Activated B cell treated with CpG ODN at 0.5 μM for 24 hours (primary cell): Measurements from ENCODE around the gene GRID2. TPM values are rescaled to one million over a fixed set of nuclear protein-coding genes. Genes with fewer than 3 reads are reported as not detected.

ENCODE experiments used
- ATAC-seq: fragments of 200-7000 bp; cut with Tn5 transposase; one replicate; pipeline ENCODE4 v1.10.0; 2021; ENCODE audit warnings: low read depth, mild to moderate bottlenecking, moderate library complexity
- CTCF ChIA-PET: fragments of 350-600 bp; sonication (Branson Sonifier 250); formaldehyde crosslinking; loops from one replicate; lab custom pipeline; 2021; ENCODE audit warnings: antibody characterized with exemption; lab: Charles Lee
- POLR2A ChIA-PET: fragments of 350-600 bp; sonication (Branson Sonifier 250); formaldehyde crosslinking; loops from one replicate; lab custom pipeline; 2021; ENCODE audit warnings: antibody characterized with exemption; lab: Charles Lee
- DNase-seq: peaks from one replicate; pipeline ENCODE4 v3.0.0; 2022
- H3K27ac Mint-ChIP-seq: one replicate; pipeline ENCODE4 v1.8.0; 2020; ENCODE audit warnings: mixed read lengths
- H3K27me3 Mint-ChIP-seq: one replicate; pipeline ENCODE4 v1.8.0; 2021; ENCODE audit warnings: mixed read lengths
- H3K36me3 Mint-ChIP-seq: one replicate; pipeline ENCODE4 v1.8.0; 2021; ENCODE audit warnings: low read depth, mixed read lengths
- H3K4me1 Mint-ChIP-seq: one replicate; pipeline ENCODE4 v1.8.0; 2021; ENCODE audit warnings: mixed read lengths
- H3K4me3 Mint-ChIP-seq: one replicate; pipeline ENCODE4 v1.8.0; 2020; ENCODE audit warnings: mild to moderate bottlenecking, mixed read lengths
- H3K9me3 Mint-ChIP-seq: one replicate; pipeline ENCODE4 v1.8.0; 2020; ENCODE audit warnings: mixed read lengths
- intact Hi-C: fragments of 100-400 bp; cut with micrococcal nuclease; formaldehyde crosslinking; loops from one replicate; pipeline ENCODE4 v1.15.1; 2024
- total RNA-seq: library from RNA; stranded (reverse); gene quantifications from 2 replicates; pipeline ENCODE4 v1.2.3, GENCODE V29; 2022
- TF ChIP-seq, protein P1 (sequence below): fragments of 200-600 bp; IDR thresholded peaks from one replicate; pipeline ENCODE4 v1.8.0; 2022; ENCODE audit warnings: antibody characterized with exemption, mild to moderate bottlenecking

The GRID2 gene
- total RNA-seq, 1 donor from 2014 or later: not detected

GRCh38 chr4:92506933-92507332 lies 203.2 kb downstream of the GRID2 start:
- ATAC-seq (no peak), DNase-seq (no peak)
- Mint-ChIP-seq H3K9me3 (peaks cover 5% of the 10 kb centered on the region), H3K27me3 (no peaks in the 10 kb centered on the region), H3K36me3 (no peaks in the 10 kb centered on the region), H3K4me3 (no peak overlapping the region), H3K4me1 (no peaks in the 10 kb centered on the region), H3K27ac (no peak overlapping the region)
- POLR2A ChIA-PET: no interaction called here
- CTCF ChIA-PET: no interaction called here
- TF ChIP-seq, protein P1, sequence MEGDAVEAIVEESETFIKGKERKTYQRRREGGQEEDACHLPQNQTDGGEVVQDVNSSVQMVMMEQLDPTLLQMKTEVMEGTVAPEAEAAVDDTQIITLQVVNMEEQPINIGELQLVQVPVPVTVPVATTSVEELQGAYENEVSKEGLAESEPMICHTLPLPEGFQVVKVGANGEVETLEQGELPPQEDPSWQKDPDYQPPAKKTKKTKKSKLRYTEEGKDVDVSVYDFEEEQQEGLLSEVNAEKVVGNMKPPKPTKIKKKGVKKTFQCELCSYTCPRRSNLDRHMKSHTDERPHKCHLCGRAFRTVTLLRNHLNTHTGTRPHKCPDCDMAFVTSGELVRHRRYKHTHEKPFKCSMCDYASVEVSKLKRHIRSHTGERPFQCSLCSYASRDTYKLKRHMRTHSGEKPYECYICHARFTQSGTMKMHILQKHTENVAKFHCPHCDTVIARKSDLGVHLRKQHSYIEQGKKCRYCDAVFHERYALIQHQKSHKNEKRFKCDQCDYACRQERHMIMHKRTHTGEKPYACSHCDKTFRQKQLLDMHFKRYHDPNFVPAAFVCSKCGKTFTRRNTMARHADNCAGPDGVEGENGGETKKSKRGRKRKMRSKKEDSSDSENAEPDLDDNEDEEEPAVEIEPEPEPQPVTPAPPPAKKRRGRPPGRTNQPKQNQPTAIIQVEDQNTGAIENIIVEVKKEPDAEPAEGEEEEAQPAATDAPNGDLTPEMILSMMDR: no peak
- intact Hi-C loops: no loop called here

- no peaks in the 10 kb centered on the region for H3K36me3 Mint-ChIP-seq
- no peak overlapping the region for H3K27ac Mint-ChIP-seq
- H3K4me3 Mint-ChIP-seq: no peak overlapping the region
- ChIA-PET CTCF (no interaction called here), POLR2A (no interaction called here)
- peaks cover 4% of the 10 kb centered on the region for H3K9me3 Mint-ChIP-seq
- TF ChIP-seq, protein P1: no peak
- DNase-seq (no peak), ATAC-seq (no peak)
- intact Hi-C loops: no loop called here
- H3K4me1 Mint-ChIP-seq: no peaks in the 10 kb centered on the region
- no peaks in the 10 kb centered on the region for H3K27me3 Mint-ChIP-seq
Measured at GRCh38 chr4:92514627-92515026, 210.9 kb downstream of the GRID2 start.

DNA sequence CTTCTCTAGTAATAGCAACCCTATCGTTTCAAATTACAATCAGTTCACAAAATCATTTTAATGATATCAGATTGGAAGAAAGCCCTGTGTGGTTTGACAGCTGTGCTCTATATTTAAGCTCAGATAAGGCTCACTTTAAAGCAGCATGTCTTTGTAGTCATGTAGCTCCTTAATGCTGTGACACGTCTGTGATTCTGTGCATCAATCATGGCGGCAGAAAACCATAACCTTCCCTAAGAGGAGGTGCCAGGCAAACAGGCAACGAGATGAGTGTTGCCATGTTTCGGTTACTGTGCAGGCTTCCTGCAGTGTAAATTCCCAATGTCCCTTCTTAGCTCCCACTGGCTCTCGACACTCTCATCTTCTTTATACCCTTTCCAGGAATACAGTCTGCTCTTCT lies 212.7 kb downstream of the GRID2 start:
- intact Hi-C loops: no loop called here
- no peaks in the 10 kb centered on the region for H3K36me3 Mint-ChIP-seq
- no peaks in the 10 kb centered on the region for H3K4me1 Mint-ChIP-seq
- H3K27ac Mint-ChIP-seq: no peak overlapping the region
- ChIA-PET POLR2A (no interaction called here), CTCF (no interaction called here)
- H3K27me3 Mint-ChIP-seq: no peaks in the 10 kb centered on the region
- H3K9me3 Mint-ChIP-seq: no peaks in the 10 kb centered on the region
- H3K4me3 Mint-ChIP-seq: no peak overlapping the region
- DNase-seq (no peak), ATAC-seq (no peak)
- TF ChIP-seq, protein P1: no peak

DNA sequence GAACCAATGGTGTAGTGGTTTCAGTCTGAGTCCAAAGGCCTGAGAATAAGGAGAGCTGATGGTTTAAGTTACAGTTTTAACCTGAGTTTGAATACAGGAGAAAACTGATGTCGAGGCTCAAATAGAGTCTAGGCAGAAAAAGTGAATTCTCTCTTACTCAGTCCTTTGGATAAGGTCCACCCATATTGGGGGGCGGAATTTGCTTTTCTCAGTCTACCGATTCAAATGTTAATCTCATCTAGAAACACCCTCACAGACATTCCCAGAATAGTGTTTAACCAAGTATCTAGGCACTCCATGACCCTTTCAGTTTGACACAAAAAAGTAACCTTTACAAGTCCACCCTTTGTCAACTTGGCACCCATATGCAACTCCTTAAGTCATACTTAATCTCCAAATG lies 216.0 kb downstream of the GRID2 start:
- H3K36me3 Mint-ChIP-seq: no peaks in the 10 kb centered on the region
- no peak for ATAC-seq
- no peaks in the 10 kb centered on the region for H3K27me3 Mint-ChIP-seq
- CTCF ChIA-PET: no interaction called here
- no peak for DNase-seq
- no peak overlapping the region for H3K4me3 Mint-ChIP-seq
- POLR2A ChIA-PET: no interaction called here
- intact Hi-C loops: no loop called here
- H3K27ac Mint-ChIP-seq: no peak overlapping the region
- TF ChIP-seq, protein P1: no peak
- no peaks in the 10 kb centered on the region for H3K9me3 Mint-ChIP-seq
- no peaks in the 10 kb centered on the region for H3K4me1 Mint-ChIP-seq

- ChIA-PET POLR2A (no interaction called here), CTCF (no interaction called here)
- Mint-ChIP-seq H3K4me3 (no peak overlapping the region), H3K27me3 (no peaks in the 10 kb centered on the region), H3K9me3 (no peaks in the 10 kb centered on the region), H3K4me1 (no peaks in the 10 kb centered on the region), H3K27ac (no peak overlapping the region), H3K36me3 (no peaks in the 10 kb centered on the region)
- TF ChIP-seq, protein P1: no peak
- ATAC-seq (no peak), DNase-seq (no peak)
- intact Hi-C loops: no loop called here
Measured at GRCh38 chr4:92520563-92520962, 216.8 kb downstream of the GRID2 start.
